Stomach (tissue), 4 donors: ENCODE measurements around the gene DIAPH2.

Source experiments
- CTCF ChIP-seq, 7 experiments: fragments of 450-650 bp in 4 of 7; fragments of 200-600 bp in 3 of 7; sonication (generic) in 3 of 7; IDR thresholded peaks; one replicate each; pipeline ENCODE4 v1.5.1; 2016 to 2019; ENCODE audit warnings: antibody characterized with exemption in 7 of 7, control low read depth in 2 of 7, mild to moderate bottlenecking in 1 of 7
- POLR2A ChIP-seq, 4 donors: fragments of 450-650 bp; IDR thresholded peaks; one replicate each; pipeline ENCODE4 v1.6.1; 2016; ENCODE audit warnings: antibody characterized with exemption in 4 of 4, control low read depth in 2 of 4, mild to moderate bottlenecking in 1 of 4, moderate library complexity in 1 of 4
- POLR2AphosphoS5 ChIP-seq, 3 donors: sonication (generic); formaldehyde crosslinking; IDR thresholded peaks; one replicate each; pipeline ENCODE4 v1.6.1; 2016; ENCODE audit warnings: antibody characterized with exemption in 3 of 3

GRCh38 chrX:97224148-97224547 is 539.5 kb downstream of the DIAPH2 start:
- TF ChIP-seq CTCF (IDR thresholded peaks at IDR 0.05): no peak
- TF ChIP-seq POLR2A (IDR thresholded peaks at IDR 0.05): no peak
- no peak for TF ChIP-seq POLR2AphosphoS5 (IDR thresholded peaks at IDR 0.05)
